ENCODE data around the gene HMG20B.

Gene HMG20B

DNA sequence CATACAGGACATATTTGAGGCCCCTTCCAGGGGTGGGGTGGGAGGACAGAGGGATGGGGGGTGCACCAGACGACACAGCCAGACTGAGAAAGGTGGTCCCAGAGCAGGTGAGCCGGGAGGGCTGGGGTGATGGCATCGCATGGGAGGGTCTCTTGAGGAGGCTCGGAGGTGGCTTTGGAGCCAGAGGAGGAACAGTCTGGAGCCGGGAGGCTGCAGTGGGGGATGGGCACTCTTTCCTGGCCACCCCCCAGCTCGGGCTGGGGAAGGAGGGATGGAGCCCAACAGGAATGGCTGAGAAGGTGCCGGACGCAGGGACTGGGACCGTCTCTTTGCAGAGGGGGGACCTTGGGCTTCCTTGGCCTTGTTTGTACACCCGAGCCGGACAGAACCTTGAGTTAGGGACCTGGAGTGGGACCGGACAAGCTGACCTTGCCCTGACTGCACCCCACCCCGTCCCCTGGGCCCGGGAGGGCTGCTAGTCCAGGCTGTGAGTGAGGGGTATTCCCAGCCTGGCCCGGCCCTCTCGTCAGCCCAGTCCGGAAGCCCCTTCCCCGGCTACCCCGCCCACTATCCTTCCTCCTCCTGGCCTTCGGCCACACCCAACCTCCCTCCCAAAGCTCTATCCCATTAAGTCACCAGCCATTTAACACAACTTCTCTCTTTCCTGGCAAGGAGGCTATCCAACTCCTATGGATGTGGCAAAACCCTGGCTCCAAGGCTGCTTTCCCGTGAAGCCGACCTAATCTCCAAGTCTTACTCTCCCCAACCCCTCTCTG, 34.7 kb downstream of the HMG20B start:
- no peak for DNase-seq (ENCODE audit: low spot score)

- DNase-seq (ENCODE audit: low spot score): no peak
These were observed 35.4 kb downstream of the HMG20B start for GRCh38 chr19:3608079-3608641.

GRCh38 chr19:3608750-3609322, 36.1 kb downstream of the HMG20B start:
- DNase-seq (ENCODE audit: low spot score): no peak

GRCh38 chr19:3609779-3610719, 37.3 kb downstream of the HMG20B start:
- no peak for DNase-seq (ENCODE audit: low spot score)

GRCh38 chr19:3610745-3611717, 38.3 kb downstream of the HMG20B start:
- DNase-seq (ENCODE audit: low spot score): no peak

GRCh38 chr19:3611841-3612240, 39.1 kb downstream of the HMG20B start:
- DNase-seq (ENCODE audit: low spot score): no peak

- DNase-seq (ENCODE audit: low spot score): no peak
These were observed 39.6 kb downstream of the HMG20B start for GRCh38 chr19:3612330-3612729.

DNA sequence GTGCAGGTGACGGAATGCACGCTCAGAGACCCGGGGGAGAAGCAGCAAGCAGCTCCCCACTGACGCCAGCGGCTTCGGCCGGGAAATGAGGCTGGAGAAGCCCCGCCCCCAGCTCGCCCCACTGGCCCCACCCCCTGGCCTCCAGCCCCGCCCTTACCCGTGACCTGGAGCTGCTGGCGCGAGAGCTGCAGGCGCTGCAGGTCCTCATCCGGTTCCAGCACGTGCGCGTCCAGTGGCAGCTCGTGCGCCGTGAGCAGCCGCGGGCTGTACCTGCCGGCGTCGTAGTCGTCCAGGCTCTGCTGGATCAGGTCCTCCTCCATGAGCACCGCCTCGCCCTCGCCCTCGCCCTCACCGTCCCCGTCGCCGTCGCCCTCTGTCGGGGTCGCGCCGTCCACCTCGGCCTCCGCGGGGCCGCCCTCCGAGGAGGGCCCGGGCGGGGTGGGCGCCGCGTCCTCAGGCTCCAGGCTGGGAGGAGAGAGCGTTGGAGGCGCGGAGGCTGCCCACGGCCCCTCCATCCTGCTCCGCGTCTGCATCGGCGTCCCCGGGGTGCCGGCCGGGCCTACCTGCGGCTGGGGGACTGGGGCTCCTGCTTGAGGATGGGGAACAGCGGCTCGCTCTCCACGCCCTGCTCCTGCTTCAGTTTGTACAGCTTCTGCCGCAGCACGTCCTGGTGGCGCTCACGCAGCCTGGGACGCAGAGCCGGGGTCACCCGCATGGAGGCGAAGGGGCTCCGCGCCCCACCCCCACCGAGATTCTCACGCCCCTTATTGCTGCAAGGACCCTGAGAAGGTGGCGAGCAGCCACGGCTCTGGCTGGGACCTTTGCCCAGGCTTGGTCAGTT, 40.4 kb downstream of the HMG20B start:
- no peak for DNase-seq (ENCODE audit: low spot score)

DNA sequence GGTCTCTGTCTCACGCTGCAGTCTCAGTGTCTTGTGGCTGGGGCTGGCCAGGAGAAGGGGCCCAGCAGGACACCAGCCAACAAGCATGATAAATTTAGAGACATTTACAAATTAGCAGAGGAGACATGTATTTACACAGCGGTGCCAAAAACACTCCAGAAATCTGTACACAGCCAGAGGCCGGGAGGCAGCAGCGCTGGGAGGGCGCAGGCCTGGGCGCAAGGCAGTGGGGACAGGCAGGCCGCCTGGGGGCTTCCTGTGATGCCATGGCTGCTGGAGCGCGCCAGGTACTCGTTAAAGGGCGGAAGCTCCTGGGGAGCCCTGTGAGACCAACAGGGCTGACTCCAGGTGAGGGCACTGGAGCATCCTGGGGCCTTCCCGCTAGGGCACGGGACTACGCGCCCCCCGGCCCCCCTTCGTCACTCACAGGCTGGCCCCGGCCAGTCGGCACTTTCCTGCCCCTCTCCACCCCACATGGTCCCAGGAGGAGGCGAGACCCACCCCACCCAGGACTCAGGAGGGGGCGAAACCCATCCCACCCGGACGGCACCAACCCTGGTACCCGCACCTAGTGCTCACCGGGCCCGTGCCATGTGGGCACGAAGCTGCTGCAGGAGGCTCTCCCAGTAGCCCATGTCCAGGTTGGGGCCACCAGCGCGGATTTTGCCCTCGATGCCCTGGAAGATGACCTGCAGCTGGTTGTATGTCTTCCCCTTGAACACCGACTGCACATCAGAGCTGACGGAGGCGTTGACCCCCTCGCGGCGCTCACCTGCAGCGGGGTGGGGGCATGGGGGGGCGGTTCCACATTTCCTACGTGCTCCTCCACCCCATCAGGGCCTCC, 41.3 kb downstream of the HMG20B start:
- no peak for DNase-seq (ENCODE audit: low spot score)

DNA sequence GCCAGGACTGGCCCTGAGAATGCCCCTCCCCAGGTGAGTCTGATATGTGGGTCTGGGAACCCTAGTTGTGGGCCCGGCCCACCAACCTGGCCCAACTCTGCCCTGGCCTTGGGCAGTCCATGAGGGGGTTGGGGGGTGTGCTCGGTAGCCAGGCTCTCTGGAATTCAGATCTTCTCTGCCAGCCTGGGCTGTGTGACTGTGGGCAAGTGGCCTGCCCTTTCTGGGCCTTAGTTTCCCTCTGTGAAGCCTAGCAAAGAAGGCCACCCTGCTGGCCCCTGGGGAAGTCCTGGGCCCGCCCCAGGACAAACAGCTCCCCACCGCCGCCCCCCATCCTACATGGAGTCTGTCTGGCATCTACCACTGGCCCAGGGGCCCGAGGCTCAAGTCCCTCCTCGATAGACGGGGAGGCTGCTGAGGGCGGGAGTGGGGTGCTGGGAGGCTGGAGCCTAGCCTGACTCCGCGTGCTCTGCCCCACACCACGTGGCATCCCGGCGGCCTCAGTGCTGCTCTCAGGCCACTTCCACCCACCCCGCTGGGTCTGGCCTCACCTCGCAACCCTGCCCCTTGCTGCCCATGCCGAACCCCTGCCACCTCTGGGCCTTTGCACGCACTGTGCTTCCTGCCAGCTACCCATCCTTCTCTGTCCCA, 42.2 kb downstream of the HMG20B start:
- DNase-seq (ENCODE audit: low spot score): no peak

- DNase-seq (ENCODE audit: low spot score): no peak
These were observed 42.9 kb downstream of the HMG20B start for GRCh38 chr19:3615524-3616135.

GRCh38 chr19:3617463-3617862, 44.7 kb downstream of the HMG20B start:
- DNase-seq (ENCODE audit: low spot score): no peak

DNA sequence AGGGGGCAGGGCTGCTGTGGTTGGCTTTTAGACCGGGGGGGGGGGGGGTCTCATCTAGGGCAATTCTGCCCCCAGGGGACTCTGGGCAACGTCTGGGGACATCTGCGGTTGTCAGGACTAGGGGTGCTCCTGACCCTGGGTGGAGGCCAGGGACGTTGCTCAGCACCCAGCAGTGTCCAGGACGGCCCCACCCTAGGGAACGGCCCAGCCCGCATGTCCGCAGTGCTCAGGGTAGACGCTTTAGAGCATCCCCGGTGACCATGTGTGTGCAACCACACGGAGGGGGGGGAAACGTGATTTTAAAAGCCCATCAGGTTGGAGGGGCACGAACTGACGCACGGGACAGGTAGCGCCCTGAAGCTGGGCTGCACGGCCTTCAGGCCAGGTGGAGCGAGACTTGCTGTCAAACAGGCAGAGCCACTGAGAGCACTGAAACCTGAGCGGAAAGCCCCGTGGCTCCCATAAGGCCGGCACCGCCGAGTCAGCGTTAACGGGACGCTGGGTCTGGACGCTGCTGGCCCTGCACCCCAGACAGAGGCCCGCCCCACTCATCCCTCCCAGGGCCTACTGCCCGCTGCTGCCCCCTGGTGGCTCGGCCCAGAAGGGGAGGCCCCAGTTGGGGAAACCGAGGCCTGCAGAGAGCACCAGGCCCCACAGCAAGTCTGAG, 45.5 kb downstream of the HMG20B start:
- peak; percentile 27 for DNase-seq (ENCODE audit: low spot score)

- no peak for DNase-seq (ENCODE audit: low spot score)
These were observed 46.3 kb downstream of the HMG20B start for GRCh38 chr19:3618811-3619630.

GRCh38 chr19:3619631-3620012, 46.9 kb downstream of the HMG20B start:
- no peak for DNase-seq (ENCODE audit: low spot score)

GRCh38 chr19:3620145-3620816, 47.5 kb downstream of the HMG20B start:
- DNase-seq (ENCODE audit: low spot score): no peak
